HG03045 (cell line): ENCODE data around the gene SLC25A43.
"Not testable (repeated sequence)": the region's sequence is repeated elsewhere in the genome, so short reads cannot be mapped to it uniquely, and the experiment has no call there.

Experiments
- ATAC-seq: cut with Tn5 transposase; IDR thresholded peaks from one replicate; pipeline ENCODE4 v1.9.1; 2021; ENCODE audit warnings: mild to moderate bottlenecking, moderate library complexity; ENCODE audit not compliant: unreplicated experiment

SLC25A43 gene

GRCh38 chrX:119467433-119467832, 68.3 kb downstream of the SLC25A43 start:
- ATAC-seq: no peak

GRCh38 chrX:119467842-119468550, 68.9 kb downstream of the SLC25A43 start, which contains the start of gene SLC25A5:
TSS of gene SLC25A5 (plus strand) at chrX:119468444. CDS start at chrX:119468516, 72 bp downstream.
- ATAC-seq: peak; percentile 93

GRCh38 chrX:119468551-119469312, 69.6 kb downstream of the SLC25A43 start:
- ATAC-seq: peak; percentile 76

GRCh38 chrX:119469313-119469635, 70.1 kb downstream of the SLC25A43 start:
- ATAC-seq: no peak

GRCh38 chrX:119474615-119475388, 75.7 kb downstream of the SLC25A43 start:
- no peak for ATAC-seq

GRCh38 chrX:119475389-119476101, 76.4 kb downstream of the SLC25A43 start:
- ATAC-seq: no peak

GRCh38 chrX:119477812-119478232, 78.7 kb downstream of the SLC25A43 start:
- ATAC-seq: no peak

GRCh38 chrX:119478504-119478903, 79.4 kb downstream of the SLC25A43 start:
- ATAC-seq: no peak

- ATAC-seq: no peak
These were observed 80.7 kb downstream of the SLC25A43 start for GRCh38 chrX:119479845-119480244.

- ATAC-seq: no peak
These were observed 82.2 kb downstream of the SLC25A43 start for GRCh38 chrX:119481323-119481801.

- no peak for ATAC-seq
These were observed 82.9 kb downstream of the SLC25A43 start for GRCh38 chrX:119482041-119482440.

GRCh38 chrX:119482481-119483480, 83.6 kb downstream of the SLC25A43 start:
- peak; percentile 73 for ATAC-seq

GRCh38 chrX:119486745-119487144, 87.6 kb downstream of the SLC25A43 start:
- ATAC-seq: no peak

GRCh38 chrX:119487766-119488165, 88.6 kb downstream of the SLC25A43 start:
- not testable (repeated sequence) for ATAC-seq

- no peak for ATAC-seq
These were observed 89.6 kb downstream of the SLC25A43 start for GRCh38 chrX:119488749-119489148.

- ATAC-seq: no peak
These were observed 90.3 kb downstream of the SLC25A43 start for GRCh38 chrX:119489212-119490074.

GRCh38 chrX:119492463-119492862, 93.3 kb downstream of the SLC25A43 start:
- no peak for ATAC-seq

GRCh38 chrX:119493851-119494495, 94.8 kb downstream of the SLC25A43 start:
- ATAC-seq: not testable (repeated sequence)
